GM12878 (cell line): ENCODE measurements around the gene WDFY4.

Experiments used
- CBFB ChIP-seq: IDR thresholded peaks from 2 replicates; pipeline ENCODE4 v1.6.1; 2016; ENCODE audit warnings: antibody characterized with exemption, low read depth
- TF ChIP-seq, protein P1 (sequence below), 3 experiments: IDR thresholded peaks in 2 of 3; conservative IDR thresholded peaks in 1 of 3; 2 replicates each; pipeline ENCODE4 v1.5.1; 2011; ENCODE audit warnings: low read depth in 3 of 3, low read length in 3 of 3, mild to moderate bottlenecking in 3 of 3, control low read depth in 2 of 3, moderate library complexity in 2 of 3, inconsistent platforms in 1 of 3, mixed read lengths in 1 of 3; ENCODE audit not compliant: control insufficient read depth in 2 of 3, insufficient read depth in 1 of 3; ENCODE audit errors: extremely low read depth in 1 of 3
- TF ChIP-seq, protein P2 (sequence below): IDR thresholded peaks from 2 replicates; pipeline ENCODE4 v1.6.1; 2012; ENCODE audit warnings: improper control_type of control experiment, low read depth, low read length; ENCODE audit not compliant: insufficient replicate concordance

DNA sequence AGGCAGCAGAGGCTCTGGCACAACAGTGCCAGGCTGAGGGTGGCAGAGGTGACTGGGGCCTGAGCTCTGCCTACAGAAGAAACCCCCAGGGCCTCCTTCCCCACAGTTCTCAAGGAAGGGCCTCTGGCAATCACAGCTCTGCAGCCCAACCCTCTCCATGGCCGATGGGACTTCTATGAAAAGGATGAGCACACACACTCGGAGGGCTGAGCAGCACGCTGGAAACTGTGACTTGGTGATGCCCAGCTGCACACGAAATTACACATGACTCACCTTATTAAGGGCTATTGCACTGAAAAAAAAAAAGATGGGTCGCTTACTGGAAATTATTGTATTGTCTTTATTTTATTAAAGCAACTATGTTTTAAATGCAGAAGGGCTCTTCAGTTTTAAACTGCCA, 297.9 kb downstream of the WDFY4 start:
- TF ChIP-seq CBFB = no peak
- TF ChIP-seq, protein P1, sequence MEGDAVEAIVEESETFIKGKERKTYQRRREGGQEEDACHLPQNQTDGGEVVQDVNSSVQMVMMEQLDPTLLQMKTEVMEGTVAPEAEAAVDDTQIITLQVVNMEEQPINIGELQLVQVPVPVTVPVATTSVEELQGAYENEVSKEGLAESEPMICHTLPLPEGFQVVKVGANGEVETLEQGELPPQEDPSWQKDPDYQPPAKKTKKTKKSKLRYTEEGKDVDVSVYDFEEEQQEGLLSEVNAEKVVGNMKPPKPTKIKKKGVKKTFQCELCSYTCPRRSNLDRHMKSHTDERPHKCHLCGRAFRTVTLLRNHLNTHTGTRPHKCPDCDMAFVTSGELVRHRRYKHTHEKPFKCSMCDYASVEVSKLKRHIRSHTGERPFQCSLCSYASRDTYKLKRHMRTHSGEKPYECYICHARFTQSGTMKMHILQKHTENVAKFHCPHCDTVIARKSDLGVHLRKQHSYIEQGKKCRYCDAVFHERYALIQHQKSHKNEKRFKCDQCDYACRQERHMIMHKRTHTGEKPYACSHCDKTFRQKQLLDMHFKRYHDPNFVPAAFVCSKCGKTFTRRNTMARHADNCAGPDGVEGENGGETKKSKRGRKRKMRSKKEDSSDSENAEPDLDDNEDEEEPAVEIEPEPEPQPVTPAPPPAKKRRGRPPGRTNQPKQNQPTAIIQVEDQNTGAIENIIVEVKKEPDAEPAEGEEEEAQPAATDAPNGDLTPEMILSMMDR (IDR thresholded peaks at IDR 0.05 in 2 of 3, conservative IDR thresholded peaks at IDR 0.05 in 1 of 3; ENCODE audit: control insufficient read depth in 2 of 3, extremely low read depth in 1 of 3, insufficient read depth in 1 of 3, low read depth in 3 of 3, low read length in 3 of 3) = no peak
- TF ChIP-seq, protein P2, sequence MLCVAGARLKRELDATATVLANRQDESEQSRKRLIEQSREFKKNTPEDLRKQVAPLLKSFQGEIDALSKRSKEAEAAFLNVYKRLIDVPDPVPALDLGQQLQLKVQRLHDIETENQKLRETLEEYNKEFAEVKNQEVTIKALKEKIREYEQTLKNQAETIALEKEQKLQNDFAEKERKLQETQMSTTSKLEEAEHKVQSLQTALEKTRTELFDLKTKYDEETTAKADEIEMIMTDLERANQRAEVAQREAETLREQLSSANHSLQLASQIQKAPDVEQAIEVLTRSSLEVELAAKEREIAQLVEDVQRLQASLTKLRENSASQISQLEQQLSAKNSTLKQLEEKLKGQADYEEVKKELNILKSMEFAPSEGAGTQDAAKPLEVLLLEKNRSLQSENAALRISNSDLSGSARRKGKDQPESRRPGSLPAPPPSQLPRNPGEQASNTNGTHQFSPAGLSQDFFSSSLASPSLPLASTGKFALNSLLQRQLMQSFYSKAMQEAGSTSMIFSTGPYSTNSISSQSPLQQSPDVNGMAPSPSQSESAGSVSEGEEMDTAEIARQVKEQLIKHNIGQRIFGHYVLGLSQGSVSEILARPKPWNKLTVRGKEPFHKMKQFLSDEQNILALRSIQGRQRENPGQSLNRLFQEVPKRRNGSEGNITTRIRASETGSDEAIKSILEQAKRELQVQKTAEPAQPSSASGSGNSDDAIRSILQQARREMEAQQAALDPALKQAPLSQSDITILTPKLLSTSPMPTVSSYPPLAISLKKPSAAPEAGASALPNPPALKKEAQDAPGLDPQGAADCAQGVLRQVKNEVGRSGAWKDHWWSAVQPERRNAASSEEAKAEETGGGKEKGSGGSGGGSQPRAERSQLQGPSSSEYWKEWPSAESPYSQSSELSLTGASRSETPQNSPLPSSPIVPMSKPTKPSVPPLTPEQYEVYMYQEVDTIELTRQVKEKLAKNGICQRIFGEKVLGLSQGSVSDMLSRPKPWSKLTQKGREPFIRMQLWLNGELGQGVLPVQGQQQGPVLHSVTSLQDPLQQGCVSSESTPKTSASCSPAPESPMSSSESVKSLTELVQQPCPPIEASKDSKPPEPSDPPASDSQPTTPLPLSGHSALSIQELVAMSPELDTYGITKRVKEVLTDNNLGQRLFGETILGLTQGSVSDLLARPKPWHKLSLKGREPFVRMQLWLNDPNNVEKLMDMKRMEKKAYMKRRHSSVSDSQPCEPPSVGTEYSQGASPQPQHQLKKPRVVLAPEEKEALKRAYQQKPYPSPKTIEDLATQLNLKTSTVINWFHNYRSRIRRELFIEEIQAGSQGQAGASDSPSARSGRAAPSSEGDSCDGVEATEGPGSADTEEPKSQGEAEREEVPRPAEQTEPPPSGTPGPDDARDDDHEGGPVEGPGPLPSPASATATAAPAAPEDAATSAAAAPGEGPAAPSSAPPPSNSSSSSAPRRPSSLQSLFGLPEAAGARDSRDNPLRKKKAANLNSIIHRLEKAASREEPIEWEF = no peak
